ENCODE measurements around the gene ITGA5. TPM values are rescaled to one million over a fixed set of nuclear protein-coding genes. Genes with fewer than 3 reads are reported as not detected.

Gene ITGA5
- total RNA-seq, 1 experiment from 2014 or later: 35.9 TPM

DNA sequence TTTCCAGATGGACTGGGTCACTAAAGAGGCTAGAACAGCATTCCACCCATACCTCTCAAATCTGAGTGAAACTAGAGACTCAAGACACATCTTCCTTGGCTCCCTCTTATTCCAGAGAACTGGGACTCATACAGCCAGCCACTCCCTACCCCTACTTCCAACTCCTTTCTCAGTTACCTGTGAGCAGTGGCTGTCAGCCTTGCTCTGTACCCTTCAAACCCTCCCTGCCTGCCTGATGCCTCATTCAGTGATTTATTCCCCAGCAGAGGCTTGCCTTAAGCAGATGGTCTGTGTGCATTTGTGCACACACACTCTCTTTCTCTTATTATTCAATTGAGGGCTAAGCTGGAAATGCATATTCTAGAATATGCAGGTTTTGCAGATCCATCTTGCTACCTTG, 69.4 kb downstream of the ITGA5 start:
- ATAC-seq (no peak), DNase-seq (no peak)
- intact Hi-C loops (cut with micrococcal nuclease): no loop called here
- Histone ChIP-seq H3K36me3 (ENCODE audit: low read depth, low read length) (peaks cover 43% of the 10 kb centered on the region), H3K4me2 (ENCODE audit: low read length) (no peak overlapping the region), H3K79me2 (ENCODE audit: low read length) (no peaks in the 10 kb centered on the region), H2AFZ (ENCODE audit: low read length) (no peak overlapping the region), H3K9me2 (replicated peaks; ENCODE audit: low read length) (no peaks in the 10 kb centered on the region), H3K27me3 (ENCODE audit: low read length) (no peaks in the 10 kb centered on the region), H3K4me3 (ENCODE audit: low read length) (no peak overlapping the region), H3K9ac (ENCODE audit: low read length) (no peak overlapping the region), H4K20me1 (ENCODE audit: low read length) (no peaks in the 10 kb centered on the region), H3K4me1 (ENCODE audit: insufficient read depth, low read length) (no peaks in the 10 kb centered on the region), H3K27ac (ENCODE audit: low read length) (no peak overlapping the region), H3F3A (ENCODE audit: low read length, unreplicated experiment) (no peaks in the 10 kb centered on the region), H3K9me3 (ENCODE audit: low read length) (no peaks in the 10 kb centered on the region)
- POLR2A ChIA-PET (ENCODE audit: unreplicated experiment): no interaction called here
- TF ChIP-seq, protein P1, sequence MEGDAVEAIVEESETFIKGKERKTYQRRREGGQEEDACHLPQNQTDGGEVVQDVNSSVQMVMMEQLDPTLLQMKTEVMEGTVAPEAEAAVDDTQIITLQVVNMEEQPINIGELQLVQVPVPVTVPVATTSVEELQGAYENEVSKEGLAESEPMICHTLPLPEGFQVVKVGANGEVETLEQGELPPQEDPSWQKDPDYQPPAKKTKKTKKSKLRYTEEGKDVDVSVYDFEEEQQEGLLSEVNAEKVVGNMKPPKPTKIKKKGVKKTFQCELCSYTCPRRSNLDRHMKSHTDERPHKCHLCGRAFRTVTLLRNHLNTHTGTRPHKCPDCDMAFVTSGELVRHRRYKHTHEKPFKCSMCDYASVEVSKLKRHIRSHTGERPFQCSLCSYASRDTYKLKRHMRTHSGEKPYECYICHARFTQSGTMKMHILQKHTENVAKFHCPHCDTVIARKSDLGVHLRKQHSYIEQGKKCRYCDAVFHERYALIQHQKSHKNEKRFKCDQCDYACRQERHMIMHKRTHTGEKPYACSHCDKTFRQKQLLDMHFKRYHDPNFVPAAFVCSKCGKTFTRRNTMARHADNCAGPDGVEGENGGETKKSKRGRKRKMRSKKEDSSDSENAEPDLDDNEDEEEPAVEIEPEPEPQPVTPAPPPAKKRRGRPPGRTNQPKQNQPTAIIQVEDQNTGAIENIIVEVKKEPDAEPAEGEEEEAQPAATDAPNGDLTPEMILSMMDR (conservative IDR thresholded peaks at IDR 0.05; ENCODE audit: low read depth, low read length): no peak
- TF ChIP-seq EZH2phosphoT487 (IDR thresholded peaks at IDR 0.05; ENCODE audit: borderline replicate concordance, low read length) (no peak), EZH2 (IDR thresholded peaks at IDR 0.05; ENCODE audit: low read length, unreplicated experiment) (no peak)
- CTCF ChIA-PET: no interaction called here
- BruUV-seq (replicated peaks): no TSS peak

DNA sequence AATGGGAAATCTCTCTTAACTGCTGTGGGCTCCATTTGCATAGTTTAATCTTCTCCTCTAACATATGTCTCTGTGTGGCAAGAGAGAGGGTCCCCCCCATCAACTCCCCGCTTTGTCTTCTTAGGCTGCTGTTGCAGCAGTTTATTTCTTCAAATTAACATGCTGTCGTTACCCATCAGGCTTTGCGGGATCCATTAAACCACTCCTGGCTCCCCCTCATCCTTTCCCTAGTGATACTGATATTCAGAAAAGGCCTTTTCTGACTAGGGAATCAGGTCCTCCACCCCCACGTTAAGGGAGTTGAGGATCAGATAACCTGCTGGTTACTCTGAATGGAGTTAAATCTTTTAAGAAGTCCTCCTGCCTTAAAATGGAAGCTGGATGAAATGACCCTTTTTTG, 70.0 kb downstream of the ITGA5 start:
- intact Hi-C loops (cut with micrococcal nuclease): no loop called here
- Histone ChIP-seq H3K9ac (ENCODE audit: low read length) (no peak overlapping the region), H3K79me2 (ENCODE audit: low read length) (no peaks in the 10 kb centered on the region), H3K4me2 (ENCODE audit: low read length) (no peak overlapping the region), H3K9me2 (replicated peaks; ENCODE audit: low read length) (no peaks in the 10 kb centered on the region), H3K27ac (ENCODE audit: low read length) (no peak overlapping the region), H3K27me3 (ENCODE audit: low read length) (no peaks in the 10 kb centered on the region), H2AFZ (ENCODE audit: low read length) (no peak overlapping the region), H3K4me1 (ENCODE audit: insufficient read depth, low read length) (no peaks in the 10 kb centered on the region), H3K9me3 (ENCODE audit: low read length) (no peaks in the 10 kb centered on the region), H3K36me3 (ENCODE audit: low read depth, low read length) (peaks cover 43% of the 10 kb centered on the region), H3K4me3 (ENCODE audit: low read length) (no peak overlapping the region), H4K20me1 (ENCODE audit: low read length) (no peaks in the 10 kb centered on the region), H3F3A (ENCODE audit: low read length, unreplicated experiment) (no peaks in the 10 kb centered on the region)
- CTCF ChIA-PET: no interaction called here
- no peak for DNase-seq
- BruUV-seq (replicated peaks): no TSS peak
- TF ChIP-seq EZH2 (IDR thresholded peaks at IDR 0.05; ENCODE audit: low read length, unreplicated experiment): no peak
- TF ChIP-seq, protein P1 (conservative IDR thresholded peaks at IDR 0.05; ENCODE audit: low read depth, low read length): no peak
- no peak for TF ChIP-seq EZH2phosphoT487 (IDR thresholded peaks at IDR 0.05; ENCODE audit: borderline replicate concordance, low read length)
- POLR2A ChIA-PET (ENCODE audit: unreplicated experiment): no interaction called here
- ATAC-seq: no peak

Other genes with a start within 250 kb of the ITGA5 start
- 69.8 and 93.5 TPM in 2 replicates for gene SMUG1, start 230.3 kb downstream of the ITGA5 start, total RNA-seq (2014; rRNA removed)
- gene CBX5, start 139.1 kb downstream of the ITGA5 start, total RNA-seq (2014; rRNA removed): 14.6 and 14.9 TPM in 2 replicates
- gene HNRNPA1, start 138.5 kb downstream of the ITGA5 start, total RNA-seq (2014; rRNA removed): 465 and 516 TPM in 2 replicates
- gene NFE2, start 118.3 kb downstream of the ITGA5 start, total RNA-seq (2014; rRNA removed): 0.26 and 0.40 TPM in 2 replicates
- 121 and 156 TPM in 2 replicates for gene COPZ1, start 94.1 kb downstream of the ITGA5 start, total RNA-seq (2014; rRNA removed)
- gene GPR84, start 54.8 kb downstream of the ITGA5 start, total RNA-seq (2014; rRNA removed): not detected in 2 replicates
- 1.8 and 5.0 TPM in 2 replicates for gene ZNF385A, start 34.5 kb downstream of the ITGA5 start, total RNA-seq (2014; rRNA removed)
- gene GTSF1, start 54.3 kb upstream of the ITGA5 start, total RNA-seq (2014; rRNA removed): not detected in 2 replicates
- gene NCKAP1L, start 78.5 kb upstream of the ITGA5 start, total RNA-seq (2014; rRNA removed): not detected in 2 replicates
- not detected in 2 replicates for gene PDE1B, start 130.3 kb upstream of the ITGA5 start, total RNA-seq (2014; rRNA removed)
- not detected in 2 replicates for gene PPP1R1A, start 169.4 kb upstream of the ITGA5 start, total RNA-seq (2014; rRNA removed)
- gene LACRT, start 215.6 kb upstream of the ITGA5 start, total RNA-seq (2014; rRNA removed): not detected in 2 replicates
- gene DCD, start 229.1 kb upstream of the ITGA5 start, total RNA-seq (2014; rRNA removed): not detected in 2 replicates